ENCODE data around the gene SELENOO.

GRCh38 chr22:50208939-50209892 lies 8.4 kb downstream of the SELENOO start:
- TF ChIP-seq CEBPB (IDR thresholded peaks at IDR 0.05; ENCODE audit: borderline replicate concordance, low read depth, low read length): no peak
- TF ChIP-seq, protein P1, sequence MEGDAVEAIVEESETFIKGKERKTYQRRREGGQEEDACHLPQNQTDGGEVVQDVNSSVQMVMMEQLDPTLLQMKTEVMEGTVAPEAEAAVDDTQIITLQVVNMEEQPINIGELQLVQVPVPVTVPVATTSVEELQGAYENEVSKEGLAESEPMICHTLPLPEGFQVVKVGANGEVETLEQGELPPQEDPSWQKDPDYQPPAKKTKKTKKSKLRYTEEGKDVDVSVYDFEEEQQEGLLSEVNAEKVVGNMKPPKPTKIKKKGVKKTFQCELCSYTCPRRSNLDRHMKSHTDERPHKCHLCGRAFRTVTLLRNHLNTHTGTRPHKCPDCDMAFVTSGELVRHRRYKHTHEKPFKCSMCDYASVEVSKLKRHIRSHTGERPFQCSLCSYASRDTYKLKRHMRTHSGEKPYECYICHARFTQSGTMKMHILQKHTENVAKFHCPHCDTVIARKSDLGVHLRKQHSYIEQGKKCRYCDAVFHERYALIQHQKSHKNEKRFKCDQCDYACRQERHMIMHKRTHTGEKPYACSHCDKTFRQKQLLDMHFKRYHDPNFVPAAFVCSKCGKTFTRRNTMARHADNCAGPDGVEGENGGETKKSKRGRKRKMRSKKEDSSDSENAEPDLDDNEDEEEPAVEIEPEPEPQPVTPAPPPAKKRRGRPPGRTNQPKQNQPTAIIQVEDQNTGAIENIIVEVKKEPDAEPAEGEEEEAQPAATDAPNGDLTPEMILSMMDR (CRISPR knock-in tag; IDR thresholded peaks at IDR 0.05): no peak
- no peak for TF ChIP-seq ZNF274 (CRISPR knock-in tag; IDR thresholded peaks at IDR 0.05)
- no peak for TF ChIP-seq ASH2L (IDR thresholded peaks at IDR 0.05; ENCODE audit: insufficient read length, low read depth, low read length)
- TF ChIP-seq TCF7 (IDR thresholded peaks at IDR 0.05; ENCODE audit: low read depth): no peak

Measured in HepG2 (cell line).